Mesendoderm (in vitro differentiated cells): Measurements from ENCODE around the gene WDR49.

Experiments used
- DNase-seq: peaks from one replicate; pipeline ENCODE4 v3.0.0; 2013
- H2AK5ac ChIP-seq: 2 replicates; pipeline ENCODE4 v1.6.1; 2013; ENCODE audit warnings: low read length, inconsistent platforms
- H2BK120ac ChIP-seq: 2 replicates; pipeline ENCODE4 v1.6.1; 2013; ENCODE audit warnings: low read depth, mild to moderate bottlenecking, low read length, moderate library complexity, mixed read lengths
- H2BK15ac ChIP-seq: replicated peaks from 2 replicates; pipeline ENCODE4 v1.6.1; 2013; ENCODE audit warnings: low read depth, mild to moderate bottlenecking, moderate library complexity
- H2BK5ac ChIP-seq: 2 replicates; pipeline ENCODE4 v1.6.1; 2013; ENCODE audit warnings: low read length, inconsistent platforms
- H3K18ac ChIP-seq: 2 replicates; pipeline ENCODE4 v1.6.1; 2013; ENCODE audit warnings: mild to moderate bottlenecking, low read length, mixed read lengths
- H3K23ac ChIP-seq: one replicate; pipeline ENCODE4 v1.6.1; 2013; ENCODE audit warnings: low read length
- H3K27ac ChIP-seq: 2 replicates; pipeline ENCODE4 v1.5.1; 2013; ENCODE audit warnings: low read depth, mild to moderate bottlenecking, inconsistent platforms, low read length, moderate library complexity
- H3K27me3 ChIP-seq: 2 replicates; pipeline ENCODE4 v1.6.1; 2013; ENCODE audit warnings: low read length, control low read depth, mild to moderate bottlenecking, inconsistent platforms; ENCODE audit not compliant: insufficient read depth, poor library complexity
- H3K36me3 ChIP-seq: 2 replicates; pipeline ENCODE4 v1.6.1; 2013; ENCODE audit warnings: low read length, inconsistent platforms; ENCODE audit not compliant: control insufficient read depth, insufficient read depth
- H3K4ac ChIP-seq: one replicate; pipeline ENCODE4 v1.6.1; 2013; ENCODE audit warnings: low read depth, mild to moderate bottlenecking, low read length, moderate library complexity
- H3K4me1 ChIP-seq: 2 replicates; pipeline ENCODE4 v1.6.1; 2013; ENCODE audit warnings: low read depth, low read length, inconsistent platforms; ENCODE audit not compliant: control insufficient read depth
- H3K4me2 ChIP-seq: 2 replicates; pipeline ENCODE4 v1.6.1; 2013; ENCODE audit warnings: low read length
- H3K4me3 ChIP-seq: 2 replicates; pipeline ENCODE4 v1.5.1; 2013; ENCODE audit warnings: mild to moderate bottlenecking, low read length
- H3K56ac ChIP-seq: one replicate; pipeline ENCODE4 v1.6.1; 2013; ENCODE audit warnings: low read length
- H3K79me1 ChIP-seq: 2 replicates; pipeline ENCODE4 v1.6.1; 2013; ENCODE audit warnings: low read length, inconsistent platforms
- H3K79me2 ChIP-seq: 2 replicates; pipeline ENCODE4 v1.6.1; 2013; ENCODE audit warnings: mild to moderate bottlenecking, low read length; ENCODE audit not compliant: control insufficient read depth, insufficient read depth
- H3K9ac ChIP-seq: 2 replicates; pipeline ENCODE4 v1.6.1; 2013; ENCODE audit warnings: low read length, inconsistent platforms
- H4K5ac ChIP-seq: one replicate; pipeline ENCODE4 v1.6.1; 2013; ENCODE audit warnings: low read length
- H4K8ac ChIP-seq: one replicate; pipeline ENCODE4 v1.6.1; 2013; ENCODE audit warnings: low read depth, mild to moderate bottlenecking, control low read depth, low read length, moderate library complexity
- WGBS: extraction: QIAGEN DNeasy Blood & Tissue Kit; methylation state at CpG from one replicate; pipeline ENCODE4 v1.1.7; 2013; ENCODE audit warnings: low lambda C conversion rate, missing lambda C conversion rate; ENCODE audit not compliant: insufficient coverage; ENCODE audit errors: extremely low coverage; 5-methylcytosine and 5-hydroxymethylcytosine counted together

Gene WDR49

GRCh38 chr3:167666563-167666962 lies 12.8 kb upstream of the WDR49 start:
- H3K27me3 ChIP-seq = no peaks in the 10 kb centered on the region
- no peak for DNase-seq
- no peak overlapping the region for H3K18ac ChIP-seq
- H3K27ac ChIP-seq = no peak overlapping the region
- no peak overlapping the region for H2BK5ac ChIP-seq
- H3K23ac ChIP-seq = no peak overlapping the region
- WGBS = no CpG with 5 or more reads among the region's 2 CpGs
- no peak overlapping the region for H3K4me3 ChIP-seq
- no peaks in the 10 kb centered on the region for H3K79me1 ChIP-seq
- no peak overlapping the region for H2AK5ac ChIP-seq
- H4K8ac ChIP-seq = no peak overlapping the region
- H3K4me2 ChIP-seq = no peak overlapping the region
- no peak overlapping the region for H3K4ac ChIP-seq
- H2BK15ac ChIP-seq = no peak overlapping the region
- no peaks in the 10 kb centered on the region for H3K4me1 ChIP-seq
- no peak overlapping the region for H4K5ac ChIP-seq
- H3K36me3 ChIP-seq = no peaks in the 10 kb centered on the region
- H2BK120ac ChIP-seq = no peak overlapping the region
- no peak overlapping the region for H3K9ac ChIP-seq
- H3K79me2 ChIP-seq = no peaks in the 10 kb centered on the region
- H3K56ac ChIP-seq = no peak overlapping the region

GRCh38 chr3:167662919-167663400 lies 9.2 kb upstream of the WDR49 start:
- no CpG with 5 or more reads among the region's 5 CpGs for WGBS
- H3K4ac ChIP-seq = no peak overlapping the region
- no peak overlapping the region for H2AK5ac ChIP-seq
- H3K4me1 ChIP-seq = no peaks in the 10 kb centered on the region
- no peak overlapping the region for H3K4me3 ChIP-seq
- H4K8ac ChIP-seq = no peak overlapping the region
- no peaks in the 10 kb centered on the region for H3K36me3 ChIP-seq
- no peaks in the 10 kb centered on the region for H3K79me1 ChIP-seq
- no peaks in the 10 kb centered on the region for H3K27me3 ChIP-seq
- H3K23ac ChIP-seq = no peak overlapping the region
- no peak overlapping the region for H2BK5ac ChIP-seq
- H3K18ac ChIP-seq = no peak overlapping the region
- no peaks in the 10 kb centered on the region for H3K79me2 ChIP-seq
- no peak overlapping the region for H4K5ac ChIP-seq
- H3K4me2 ChIP-seq = no peak overlapping the region
- no peak overlapping the region for H3K56ac ChIP-seq
- no peak overlapping the region for H3K9ac ChIP-seq
- no peak overlapping the region for H2BK15ac ChIP-seq
- no peak overlapping the region for H2BK120ac ChIP-seq
- DNase-seq = no peak
- H3K27ac ChIP-seq = no peak overlapping the region

GRCh38 chr3:167657684-167658225 lies 4.0 kb upstream of the WDR49 start:
- Histone ChIP-seq H2AK5ac (no peak overlapping the region), H3K36me3 (no peaks in the 10 kb centered on the region), H3K9ac (no peak overlapping the region), H3K23ac (no peak overlapping the region), H4K5ac (no peak overlapping the region), H3K79me2 (no peaks in the 10 kb centered on the region), H3K4me3 (no peak overlapping the region), H3K4me2 (no peak overlapping the region), H3K4me1 (no peaks in the 10 kb centered on the region), H2BK120ac (no peak overlapping the region), H3K18ac (no peak overlapping the region), H3K56ac (no peak overlapping the region), H3K27me3 (no peaks in the 10 kb centered on the region), H3K4ac (no peak overlapping the region), H3K79me1 (no peaks in the 10 kb centered on the region), H2BK5ac (no peak overlapping the region), H2BK15ac (no peak overlapping the region), H3K27ac (no peak overlapping the region), H4K8ac (no peak overlapping the region)
- WGBS = no CpG with 5 or more reads among the region's 3 CpGs
- DNase-seq = no peak

GRCh38 chr3:167656821-167657220 lies 3.1 kb upstream of the WDR49 start:
- no peak overlapping the region for H4K5ac ChIP-seq
- H3K4me1 ChIP-seq = no peaks in the 10 kb centered on the region
- H3K23ac ChIP-seq = no peak overlapping the region
- no peaks in the 10 kb centered on the region for H3K79me1 ChIP-seq
- no peak overlapping the region for H3K4me2 ChIP-seq
- no peak overlapping the region for H3K27ac ChIP-seq
- H3K79me2 ChIP-seq = no peaks in the 10 kb centered on the region
- H2BK5ac ChIP-seq = no peak overlapping the region
- H3K27me3 ChIP-seq = no peaks in the 10 kb centered on the region
- no CpG with 5 or more reads among the region's 1 CpG for WGBS
- no peak overlapping the region for H3K18ac ChIP-seq
- no peak overlapping the region for H2BK120ac ChIP-seq
- no peaks in the 10 kb centered on the region for H3K36me3 ChIP-seq
- H2BK15ac ChIP-seq = no peak overlapping the region
- no peak overlapping the region for H4K8ac ChIP-seq
- DNase-seq = no peak
- H3K56ac ChIP-seq = no peak overlapping the region
- no peak overlapping the region for H3K4me3 ChIP-seq
- no peak overlapping the region for H3K9ac ChIP-seq
- no peak overlapping the region for H3K4ac ChIP-seq
- no peak overlapping the region for H2AK5ac ChIP-seq

GRCh38 chr3:167653155-167653554 lies 587 bp downstream of the WDR49 start:
- H2BK120ac ChIP-seq = no peak overlapping the region

GRCh38 chr3:167651826-167652225 lies 1.9 kb downstream of the WDR49 start:
- DNase-seq = no peak
- Histone ChIP-seq H3K23ac (no peak overlapping the region), H3K4me2 (no peak overlapping the region), H4K5ac (no peak overlapping the region), H3K27me3 (no peaks in the 10 kb centered on the region), H2BK15ac (no peak overlapping the region), H3K79me2 (no peaks in the 10 kb centered on the region), H3K4me3 (no peak overlapping the region), H3K18ac (no peak overlapping the region), H3K56ac (no peak overlapping the region), H3K36me3 (no peaks in the 10 kb centered on the region), H3K4ac (no peak overlapping the region), H2BK120ac (no peak overlapping the region), H2BK5ac (no peak overlapping the region), H4K8ac (no peak overlapping the region), H3K9ac (no peak overlapping the region), H3K4me1 (no peaks in the 10 kb centered on the region), H3K79me1 (no peaks in the 10 kb centered on the region), H2AK5ac (no peak overlapping the region), H3K27ac (no peak overlapping the region)
- WGBS = no CpG with 5 or more reads among the region's 1 CpG

More at GRCh38 chr3:167653155-167653554, 587 bp downstream of the WDR49 start:
- Histone ChIP-seq H3K27me3 (no peaks in the 10 kb centered on the region), H3K27ac (no peak overlapping the region), H3K23ac (no peak overlapping the region), H3K18ac (no peak overlapping the region), H3K4me3 (no peak overlapping the region), H4K5ac (no peak overlapping the region), H3K4me2 (no peak overlapping the region), H3K56ac (no peak overlapping the region), H2AK5ac (no peak overlapping the region), H3K4me1 (no peaks in the 10 kb centered on the region), H2BK15ac (no peak overlapping the region), H2BK5ac (no peak overlapping the region), H3K4ac (no peak overlapping the region), H3K9ac (no peak overlapping the region), H3K79me2 (no peaks in the 10 kb centered on the region), H3K36me3 (no peaks in the 10 kb centered on the region), H3K79me1 (no peaks in the 10 kb centered on the region), H4K8ac (no peak overlapping the region)
- whole genome bisulfite sequencing = no CpG with 5 or more reads among the region's 1 CpG
- DNase-seq = no peak
